Measurements from ENCODE around the gene DTD1. TPM values are rescaled to one million over a fixed set of nuclear protein-coding genes. Genes with fewer than 3 reads are reported as not detected.

Gene DTD1
- polyA plus RNA-seq, 1 of the 3 experiments (the other 2 are of a cell fraction), result 81.1 TPM

DNA sequence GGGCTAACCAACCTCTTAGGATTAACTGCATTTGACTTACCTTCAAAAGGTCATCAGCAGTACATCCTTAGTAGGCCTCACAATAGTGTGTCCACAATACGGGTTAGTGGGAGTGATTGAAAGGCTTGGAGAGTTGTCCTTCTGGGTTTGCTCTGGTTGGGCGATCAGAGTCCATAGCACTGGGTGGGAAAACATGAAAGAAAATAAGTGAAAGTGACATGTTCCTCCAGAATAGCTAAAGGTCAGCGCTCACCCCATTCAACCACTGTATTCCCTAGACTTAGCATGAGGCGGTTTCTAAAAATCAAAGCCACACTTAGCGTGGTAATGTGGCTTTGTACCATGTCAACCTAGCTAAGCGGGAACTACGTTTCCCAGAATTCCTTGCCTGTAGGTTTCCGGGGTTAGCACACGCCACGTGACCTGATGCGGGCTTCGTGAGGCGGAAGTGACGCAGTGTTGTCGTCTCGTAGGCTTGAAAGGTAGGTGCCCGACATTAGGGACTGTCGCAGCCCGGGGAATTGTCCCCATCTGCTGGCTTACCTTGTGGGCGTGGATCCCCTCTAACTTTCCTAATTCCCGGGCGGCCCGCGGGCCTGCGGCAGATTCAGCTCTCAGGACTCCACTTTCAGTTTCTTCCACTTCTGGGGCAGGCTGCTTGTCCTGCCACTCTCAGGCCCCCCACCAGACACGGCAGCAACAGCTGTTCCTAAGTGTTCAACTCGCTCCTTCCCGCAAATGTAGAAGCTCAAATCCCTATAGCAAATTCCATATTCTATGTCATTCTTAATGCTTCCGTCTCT is 206.0 kb downstream of the DTD1 start (continued):
- no peak for TF ChIP-seq MXI1 (IDR thresholded peaks at IDR 0.05; ENCODE audit: low read depth, low read length)
- TF ChIP-seq FOSL2 (IDR thresholded peaks at IDR 0.05; ENCODE audit: borderline replicate concordance, low read depth), result no peak
- TF ChIP-seq EP300 (IDR thresholded peaks at IDR 0.05; ENCODE audit: borderline replicate concordance in 1 of 2, low read depth in 1 of 2, low read length in 1 of 2), result no peak
- no peak for TF ChIP-seq TEAD4 (IDR thresholded peaks at IDR 0.05; ENCODE audit: borderline replicate concordance, insufficient read depth)
- no peak for TF ChIP-seq GATA2 (CRISPR knock-in tag; IDR thresholded peaks at IDR 0.05)
- TF ChIP-seq, protein P1, sequence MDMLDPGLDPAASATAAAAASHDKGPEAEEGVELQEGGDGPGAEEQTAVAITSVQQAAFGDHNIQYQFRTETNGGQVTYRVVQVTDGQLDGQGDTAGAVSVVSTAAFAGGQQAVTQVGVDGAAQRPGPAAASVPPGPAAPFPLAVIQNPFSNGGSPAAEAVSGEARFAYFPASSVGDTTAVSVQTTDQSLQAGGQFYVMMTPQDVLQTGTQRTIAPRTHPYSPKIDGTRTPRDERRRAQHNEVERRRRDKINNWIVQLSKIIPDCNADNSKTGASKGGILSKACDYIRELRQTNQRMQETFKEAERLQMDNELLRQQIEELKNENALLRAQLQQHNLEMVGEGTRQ (IDR thresholded peaks at IDR 0.05; ENCODE audit: borderline replicate concordance, low read depth, low read length), result peak; percentile 88
- TF ChIP-seq RAD21 (IDR thresholded peaks at IDR 0.05; ENCODE audit: low read length), result peak; percentile 39
- peak; percentile 94 for TF ChIP-seq POLR2AphosphoS5 (IDR thresholded peaks at IDR 0.05; ENCODE audit: low read depth, low read length)
- TF ChIP-seq FOXJ3 (CRISPR knock-in tag; IDR thresholded peaks at IDR 0.05), result peak; percentile 84
- TF ChIP-seq, protein P2, sequence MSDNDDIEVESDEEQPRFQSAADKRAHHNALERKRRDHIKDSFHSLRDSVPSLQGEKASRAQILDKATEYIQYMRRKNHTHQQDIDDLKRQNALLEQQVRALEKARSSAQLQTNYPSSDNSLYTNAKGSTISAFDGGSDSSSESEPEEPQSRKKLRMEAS (IDR thresholded peaks at IDR 0.05; ENCODE audit: low read depth), result peak; percentile 74; the same call in 1 of the 2 replicates

DNA sequence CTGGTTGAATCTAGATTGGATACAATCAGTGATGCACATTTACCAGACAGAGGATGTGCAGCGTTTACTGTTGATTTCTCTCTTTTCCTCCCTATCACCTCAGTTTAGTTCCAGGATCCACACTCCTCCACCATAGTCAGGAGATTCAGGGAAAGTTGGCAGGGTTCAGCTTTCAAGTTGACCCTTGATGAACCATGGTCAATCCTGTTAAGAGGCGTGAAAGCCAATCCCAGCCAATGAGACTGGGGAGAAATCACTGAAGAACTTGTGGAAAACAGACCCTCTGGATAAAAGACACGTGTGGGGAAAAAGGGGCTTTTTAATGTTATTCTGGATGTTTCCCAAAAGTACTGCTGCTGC is 206.6 kb downstream of the DTD1 start:
- no peaks in the 10 kb centered on the region for H3K9me3 ChIP-seq
- no peaks in the 10 kb centered on the region for H4K20me1 ChIP-seq (ENCODE audit: insufficient read depth)
- H3K4me1 ChIP-seq (ENCODE audit: control insufficient read depth in 1 of 2, insufficient read depth in 2 of 2, low read depth in 1 of 2, low read length in 1 of 2), result peaks cover 0 to 6% of the 10 kb centered on the region in 2 experiments; a peak in 2 of 4 replicates
- no peaks in the 10 kb centered on the region for H3K79me2 ChIP-seq (ENCODE audit: insufficient read depth)
- no peak for TF ChIP-seq MXI1 (IDR thresholded peaks at IDR 0.05; ENCODE audit: low read depth, low read length)
- TF ChIP-seq, protein P1 (IDR thresholded peaks at IDR 0.05; ENCODE audit: borderline replicate concordance, low read depth, low read length), result no peak
- no peaks in the 10 kb centered on the region for H3K27me3 ChIP-seq (ENCODE audit: insufficient read depth)
- CTCF ChIA-PET, result interaction anchor here (0.9 to 1.4 kb wide), 4 partner anchors 10 to 205 kb away, joined by 3 to 9 read pairs (median 4); no protein-coding TSS in a partner anchor
- peak overlapping the region; percentile 59 to 69; a peak in 3 of 4 replicates for H3K27ac ChIP-seq (ENCODE audit: low read depth in 2 of 2, low read length in 1 of 2)
- DNase-seq, result no peak
- H3K36me3 ChIP-seq (replicated peaks in 1 of 2; ENCODE audit: control insufficient read depth in 1 of 2, insufficient read depth in 2 of 2, low read length in 1 of 2), result no peaks in the 10 kb centered on the region
- WGBS (ENCODE audit: low lambda C conversion rate), result 34% methylated on average over 3 of the region's 3 CpGs
- peak overlapping the region; percentile 89 for H2AFZ ChIP-seq (ENCODE audit: low read depth)
- H3F3A ChIP-seq (replicated peaks; ENCODE audit: insufficient read depth), result no peaks in the 10 kb centered on the region
- H3K9me2 ChIP-seq, result no peaks in the 10 kb centered on the region
- H3K4me2 ChIP-seq, result peak overlapping the region; percentile 87
- H3K4me3 ChIP-seq (ENCODE audit: low read depth in 2 of 2, low read length in 1 of 2), result peak overlapping the region; percentile 83 to 91
- POLR2A ChIA-PET, result no interaction called here
- peak overlapping the region; percentile 66 for H3K9ac ChIP-seq

DNA sequence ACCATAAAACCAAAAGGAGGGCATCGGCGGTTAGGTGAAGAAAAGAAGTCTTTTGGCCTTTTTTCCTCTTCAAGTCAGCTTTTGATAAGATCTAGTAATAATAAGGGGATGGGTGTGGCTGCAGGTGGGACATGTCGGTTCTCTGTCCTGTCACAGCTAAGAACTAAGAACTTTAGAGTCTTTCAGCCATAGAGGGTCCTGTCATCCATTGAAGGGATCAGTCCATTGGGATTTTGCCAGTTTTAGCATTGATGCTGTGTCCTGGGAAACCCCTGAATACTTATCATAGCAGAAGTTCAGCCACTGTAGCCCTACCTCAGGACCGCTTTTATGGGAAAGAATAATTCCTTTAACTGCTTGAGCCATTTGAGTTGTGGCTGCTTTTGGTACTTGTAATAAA is 207.5 kb downstream of the DTD1 start:
- no peaks in the 10 kb centered on the region for H3F3A ChIP-seq (replicated peaks; ENCODE audit: insufficient read depth)
- WGBS (ENCODE audit: low lambda C conversion rate), result 93% methylated on average over 4 of the region's 4 CpGs
- H3K4me3 ChIP-seq (ENCODE audit: low read depth in 2 of 2, low read length in 1 of 2), result no peak overlapping the region
- no peak for TF ChIP-seq JUND (IDR thresholded peaks at IDR 0.05)
- H3K36me3 ChIP-seq (replicated peaks in 1 of 2; ENCODE audit: control insufficient read depth in 1 of 2, insufficient read depth in 2 of 2, low read length in 1 of 2), result no peaks in the 10 kb centered on the region
- H3K9me3 ChIP-seq, result no peaks in the 10 kb centered on the region
- no peak overlapping the region for H3K4me2 ChIP-seq
- CTCF ChIA-PET, result no interaction called here
- H3K9me2 ChIP-seq, result no peaks in the 10 kb centered on the region
- no peak for DNase-seq
- H3K27me3 ChIP-seq (ENCODE audit: insufficient read depth), result no peaks in the 10 kb centered on the region
- H3K79me2 ChIP-seq (ENCODE audit: insufficient read depth), result no peaks in the 10 kb centered on the region
- peaks cover 0 to 6% of the 10 kb centered on the region in 2 experiments; a peak in 2 of 4 replicates for H3K4me1 ChIP-seq (ENCODE audit: control insufficient read depth in 1 of 2, insufficient read depth in 2 of 2, low read depth in 1 of 2, low read length in 1 of 2)
- no peak overlapping the region for H3K9ac ChIP-seq
- H4K20me1 ChIP-seq (ENCODE audit: insufficient read depth), result no peaks in the 10 kb centered on the region
- H2AFZ ChIP-seq (ENCODE audit: low read depth), result no peak overlapping the region
- no peak overlapping the region for H3K27ac ChIP-seq (ENCODE audit: low read depth in 2 of 2, low read length in 1 of 2)
- POLR2A ChIA-PET, result no interaction called here
